ENCODE data around the gene HEMGN.
"Not testable (repeated sequence)": the region's sequence is repeated elsewhere in the genome, so short reads cannot be mapped to it uniquely, and the experiment has no call there.

- TF ChIP-seq NFE2L1 (CRISPR knock-in tag; IDR thresholded peaks at IDR 0.05); CTCF (IDR thresholded peaks at IDR 0.05); ATF2 (CRISPR knock-in tag; IDR thresholded peaks at IDR 0.05; ENCODE audit: borderline replicate concordance, low read depth); CBFB (CRISPR knock-in tag; IDR thresholded peaks at IDR 0.05; ENCODE audit: low read depth); CREM (CRISPR knock-in tag; IDR thresholded peaks at IDR 0.05); E2F4 (CRISPR knock-in tag; IDR thresholded peaks at IDR 0.05; ENCODE audit: borderline replicate concordance, low read depth); TEAD4 (CRISPR knock-in tag; IDR thresholded peaks at IDR 0.05): not testable (repeated sequence)
These were observed 22.8 kb upstream of the HEMGN start for GRCh38 chr9:97960678-97961328.
